ENCODE results near the gene RNF151. TPM values are rescaled to one million over a fixed set of nuclear protein-coding genes. Genes with fewer than 3 reads are reported as not detected.
"Not testable (repeated sequence)": the region's sequence is repeated elsewhere in the genome, so short reads cannot be mapped to it uniquely, and the experiment has no call there.

Gene RNF151
- total RNA-seq, 1 donor from 2014 or later = 0.27 TPM

DNA sequence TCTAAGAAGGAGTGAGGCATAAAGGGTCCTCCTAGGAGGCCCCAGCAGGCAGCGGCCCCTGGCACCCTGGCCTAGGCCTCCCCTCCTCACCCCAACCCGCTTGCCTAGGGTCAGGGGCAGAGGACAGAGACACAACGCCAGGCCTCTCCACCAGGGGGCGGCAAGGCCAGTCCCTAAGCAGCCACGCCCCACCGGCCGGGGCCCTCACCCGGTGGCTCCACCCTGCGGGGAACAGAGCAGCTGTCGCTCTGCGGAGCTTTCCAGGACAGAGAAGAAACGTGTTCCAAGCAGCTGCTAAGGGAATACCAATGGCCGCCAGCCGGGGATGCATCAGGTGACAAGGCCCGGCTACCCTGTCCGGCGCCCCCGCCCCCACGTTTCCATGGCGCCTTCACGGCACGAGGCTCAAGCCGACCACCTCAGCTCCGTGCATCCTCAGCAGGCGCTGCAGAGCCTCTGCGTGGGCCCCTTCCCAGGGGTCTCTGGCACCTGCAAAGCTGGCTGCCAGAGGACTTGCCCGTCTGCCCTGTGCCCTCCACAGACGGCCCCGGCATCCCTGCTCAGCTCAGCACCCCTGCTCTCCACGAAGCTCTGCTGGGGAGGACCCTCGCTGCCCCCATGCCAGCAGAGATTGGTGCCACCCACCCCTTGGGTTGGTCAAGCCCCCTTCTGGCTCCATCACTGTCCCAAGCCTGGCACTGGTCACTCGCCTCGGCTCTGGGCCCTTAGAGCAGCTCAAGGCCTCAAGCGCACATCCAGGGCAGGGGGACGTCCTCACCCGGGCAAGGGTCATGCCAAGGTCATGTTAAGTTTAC lies 37.4 kb downstream of the RNF151 start:
- intact Hi-C loops (cut with micrococcal nuclease) = no loop called here

DNA sequence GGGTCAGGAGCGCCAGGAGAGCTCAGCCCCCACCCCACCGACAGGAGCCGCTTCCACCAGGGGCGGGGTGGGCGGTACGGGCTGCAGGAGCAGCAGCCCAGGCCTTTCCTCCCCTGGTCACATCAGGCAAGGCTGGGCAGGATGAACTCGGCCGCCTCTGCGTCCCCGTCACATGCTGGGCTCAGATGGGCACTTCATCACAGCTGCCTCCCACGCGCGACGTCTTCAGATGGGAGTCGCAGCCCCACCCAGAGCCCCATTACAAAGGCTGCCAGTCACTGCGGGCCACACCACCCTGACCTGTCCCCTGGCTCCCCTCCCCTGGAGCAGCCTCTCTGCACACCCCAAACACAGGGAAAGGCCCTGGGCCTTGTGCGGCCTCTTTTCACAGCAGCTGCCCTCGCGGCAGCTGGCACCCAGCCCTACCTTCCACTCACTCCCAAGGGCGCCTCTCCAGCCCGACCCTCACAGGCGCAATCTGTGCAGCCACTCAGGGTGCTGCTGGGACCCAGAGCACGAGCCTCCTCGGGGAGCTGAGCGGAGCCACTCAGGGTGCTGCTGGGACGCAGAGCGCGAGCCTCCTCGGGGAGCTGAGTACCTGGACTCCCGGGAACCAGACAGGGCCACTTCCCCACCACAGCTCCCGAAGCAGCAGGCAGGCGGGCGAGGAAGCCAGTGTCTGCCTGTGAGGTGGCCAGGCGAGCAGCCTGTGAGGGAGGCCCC lies 38.3 kb downstream of the RNF151 start:
- intact Hi-C loops (cut with micrococcal nuclease) = loop anchor here (5.0 kb wide), 1 partner anchor 143 kb away; no protein-coding TSS in a partner anchor

DNA sequence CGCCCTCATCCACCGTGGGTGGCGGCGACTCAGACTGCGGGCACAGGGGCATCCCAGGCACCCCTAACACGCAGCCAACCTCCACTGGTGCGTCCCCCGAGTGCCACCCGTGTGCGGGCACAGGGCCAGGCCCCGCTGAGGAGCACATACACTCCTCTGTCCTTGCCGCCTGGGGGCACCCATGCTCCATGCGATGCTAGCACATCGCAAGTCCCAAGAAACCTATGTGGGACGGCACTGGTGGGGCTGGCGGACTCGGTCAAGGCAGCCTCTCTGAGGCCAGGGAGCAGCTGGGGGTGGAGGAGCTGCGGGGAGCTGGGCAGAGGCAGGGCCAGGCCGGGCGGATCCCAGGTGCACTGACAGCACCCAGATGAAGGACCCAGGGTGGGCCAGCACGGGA lies 39.0 kb downstream of the RNF151 start:
- intact Hi-C loops (cut with micrococcal nuclease) = loop anchor here (5.0 kb wide), 1 partner anchor 143 kb away; no protein-coding TSS in a partner anchor

DNA sequence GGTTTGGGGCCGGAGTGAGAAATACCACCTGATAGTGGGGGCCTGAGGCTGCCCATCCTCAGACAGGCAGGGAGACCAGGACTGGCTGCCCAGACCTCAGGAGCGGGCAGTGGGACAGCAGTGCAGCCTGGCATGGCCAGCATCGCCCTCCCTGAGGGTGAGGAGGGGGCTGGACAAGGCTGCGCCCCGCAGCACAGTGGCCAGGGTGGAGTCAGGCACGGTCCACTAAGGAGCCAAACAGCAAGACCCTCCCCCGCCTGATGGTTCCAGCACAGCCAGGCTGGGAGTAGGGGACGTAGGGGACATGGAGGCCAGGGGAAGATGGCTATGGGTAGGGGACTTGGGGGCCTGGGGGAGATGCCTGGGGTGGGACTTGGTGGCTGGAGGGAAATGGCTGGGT lies 39.7 kb downstream of the RNF151 start:
- intact Hi-C loops (cut with micrococcal nuclease) = loop anchor here (5.0 kb wide), 1 partner anchor 144 kb away; no protein-coding TSS in a partner anchor

DNA sequence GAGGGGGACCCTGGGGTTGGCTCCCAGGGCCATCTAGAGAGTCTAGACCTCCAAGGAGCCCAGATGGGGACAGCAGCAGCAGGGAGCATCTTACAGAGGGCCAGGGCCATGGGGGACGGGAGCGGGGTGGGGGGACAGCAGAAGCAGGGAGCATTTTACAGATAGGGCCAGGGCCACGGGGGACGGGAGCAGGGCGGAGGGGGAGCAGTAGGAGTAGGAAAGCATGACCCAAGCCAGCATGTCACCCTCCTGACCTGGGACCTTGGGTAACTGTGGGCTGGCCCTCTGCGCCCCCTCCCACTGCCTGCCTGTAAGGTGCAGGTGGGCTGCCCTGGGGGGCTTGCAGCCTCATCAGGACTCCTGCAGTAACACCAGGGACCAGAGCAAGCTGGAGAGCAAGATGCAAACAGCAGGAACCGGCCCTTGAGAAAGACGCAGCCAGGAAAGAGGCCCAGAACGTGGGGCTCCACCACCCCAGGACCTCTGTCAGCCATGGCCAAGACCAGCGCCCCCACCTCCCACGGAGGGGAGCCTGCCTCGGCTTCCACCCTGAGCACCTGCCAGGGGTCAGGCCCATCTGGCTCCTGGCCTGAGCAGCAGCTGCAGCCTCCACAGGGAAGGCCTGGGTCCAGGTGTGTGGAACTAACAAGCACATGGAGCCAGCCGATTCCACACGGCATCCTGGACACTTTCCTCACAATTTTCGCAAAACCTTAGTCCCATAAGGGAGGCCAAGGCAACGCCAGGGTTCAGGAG lies 40.6 kb downstream of the RNF151 start:
- intact Hi-C loops (cut with micrococcal nuclease) = loop anchor here (5.0 kb wide), 1 partner anchor 145 kb away; no protein-coding TSS in a partner anchor

DNA sequence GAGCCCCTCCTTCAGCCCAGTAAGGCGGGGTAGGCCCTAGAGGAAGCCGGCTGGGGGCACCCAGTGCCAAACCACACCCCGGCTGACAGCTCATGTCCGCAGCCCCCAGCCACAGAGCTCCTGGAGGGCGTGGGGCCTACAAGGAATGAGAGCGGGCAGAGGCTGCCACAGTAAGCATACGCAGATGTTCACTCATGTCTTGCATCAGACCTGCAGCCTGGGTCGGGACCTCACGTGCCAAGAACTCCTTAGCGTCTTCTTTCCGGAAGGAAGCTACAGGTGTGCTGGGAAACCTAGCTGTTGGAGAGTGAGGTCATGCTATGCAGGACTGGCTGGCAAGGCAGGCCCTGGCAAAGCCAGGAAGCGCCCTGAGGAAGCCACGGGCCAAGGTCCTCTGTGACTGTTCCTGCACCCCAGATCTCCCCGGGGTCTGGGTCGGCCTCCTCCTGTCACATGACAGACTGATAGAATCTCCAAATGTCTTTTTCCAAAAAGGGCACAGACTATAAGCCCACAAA lies 41.4 kb downstream of the RNF151 start:
- intact Hi-C loops (cut with micrococcal nuclease) = loop anchor here (2.0 to 5.0 kb wide), 4 partner anchors 23 to 215 kb away; partner anchors contain the start of genes E4F1, GFER and RPS2

DNA sequence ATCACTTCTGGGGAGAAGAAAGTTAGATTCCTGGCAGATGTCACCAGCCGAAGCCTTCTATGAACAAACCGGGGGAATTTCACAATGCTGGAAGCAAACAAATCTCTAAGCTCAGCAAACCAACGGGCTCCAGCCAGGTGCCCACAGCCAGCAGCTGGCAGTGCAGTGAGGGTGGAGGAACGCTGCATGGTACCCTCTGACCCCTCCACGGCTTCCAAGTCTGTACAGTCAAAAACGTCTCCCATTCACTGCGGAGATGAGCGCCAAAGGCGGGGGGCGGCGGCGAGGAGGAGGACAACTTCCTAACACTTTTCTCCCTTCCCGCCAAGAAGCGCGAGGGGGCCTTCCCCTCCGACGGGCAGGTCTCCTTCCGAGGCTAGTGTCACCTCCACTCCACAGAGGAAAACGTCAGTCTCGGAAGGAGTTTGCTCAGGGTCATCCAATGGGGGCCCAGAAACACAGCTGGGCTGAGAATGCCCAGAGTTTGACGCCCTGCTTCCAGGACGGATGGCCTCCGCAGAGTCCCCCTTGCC lies 42.0 kb downstream of the RNF151 start:
- intact Hi-C loops (cut with micrococcal nuclease) = loop anchor here (1.0 to 5.0 kb wide), 7 partner anchors 15 to 214 kb away; partner anchors contain the start of genes E4F1, GFER, NTHL1 and RPS2

DNA sequence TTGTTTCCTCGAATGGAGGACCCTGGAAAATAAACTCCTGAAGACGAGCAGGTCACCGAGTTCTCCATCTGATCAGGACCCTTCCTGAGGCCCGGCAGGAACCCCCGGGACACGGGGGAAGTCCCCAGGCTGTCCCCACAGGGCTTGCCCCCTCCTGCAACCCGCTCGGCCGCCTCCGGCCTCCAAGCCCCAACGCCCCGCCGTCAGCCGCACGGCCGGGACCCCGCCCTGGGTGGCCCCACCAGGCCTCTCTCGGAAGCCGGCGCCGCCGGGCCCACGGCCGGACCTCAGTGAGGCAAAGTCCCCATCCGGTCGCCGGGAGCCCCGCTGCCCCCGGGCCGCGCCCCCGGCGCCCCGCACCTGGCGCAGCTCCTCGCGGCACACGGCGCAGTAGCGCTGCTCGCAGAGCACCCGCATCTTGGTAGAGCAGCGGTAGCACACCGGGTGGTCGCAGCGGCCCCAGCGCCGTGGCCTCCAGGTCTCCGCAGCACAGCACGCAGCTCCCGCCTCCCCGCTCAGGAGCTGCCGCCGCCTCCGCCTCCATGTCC lies 42.6 kb downstream of the RNF151 start:
- intact Hi-C loops (cut with micrococcal nuclease) = loop anchor here (1.0 to 5.0 kb wide), 7 partner anchors 14 to 214 kb away; partner anchors contain the start of genes E4F1, GFER, NTHL1 and RPS2

DNA sequence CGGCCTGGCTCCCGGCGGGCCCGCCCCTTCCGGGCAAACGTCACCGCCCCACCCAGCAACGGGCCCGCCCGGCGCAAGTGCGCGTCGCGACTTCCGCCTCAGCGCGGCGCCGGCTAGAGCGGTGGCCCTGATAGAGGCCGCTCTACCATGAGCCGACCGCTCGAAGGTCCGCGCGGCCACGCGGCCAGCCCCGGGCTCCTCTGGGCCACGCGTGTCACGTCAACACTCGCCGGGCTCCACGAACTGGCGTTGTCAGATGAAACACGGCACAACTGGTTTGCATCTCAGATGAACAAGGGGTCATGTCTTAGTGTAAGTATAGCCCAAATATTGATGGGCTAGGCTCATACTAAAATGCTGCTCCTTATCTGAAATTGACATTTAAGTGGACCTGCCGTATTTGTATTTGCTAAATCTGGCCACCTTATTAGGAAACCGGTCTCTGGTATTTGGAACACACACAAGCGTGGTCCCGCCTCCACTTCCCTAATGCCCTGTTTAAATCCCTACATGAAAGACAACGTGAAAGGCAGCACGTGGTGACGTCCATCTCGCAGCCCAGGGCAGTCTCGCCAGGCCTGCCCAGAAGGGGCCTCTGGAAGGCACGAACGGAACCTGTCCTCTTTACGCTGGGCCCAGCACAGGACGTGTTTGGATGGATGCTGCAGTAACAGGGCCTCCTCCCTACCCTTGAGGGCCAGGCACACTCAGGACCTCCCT lies 43.3 kb downstream of the RNF151 start, which contains the start of gene ZNF598:
Gene ZNF598 (minus strand): TSS at position 31 of the 720 bp plus-strand sequence.
- intact Hi-C loops (cut with micrococcal nuclease) = loop anchor here (1.0 to 5.0 kb wide), 8 partner anchors 13 to 213 kb away; partner anchors contain the start of genes E4F1, GFER, NTHL1 and RPS2

DNA sequence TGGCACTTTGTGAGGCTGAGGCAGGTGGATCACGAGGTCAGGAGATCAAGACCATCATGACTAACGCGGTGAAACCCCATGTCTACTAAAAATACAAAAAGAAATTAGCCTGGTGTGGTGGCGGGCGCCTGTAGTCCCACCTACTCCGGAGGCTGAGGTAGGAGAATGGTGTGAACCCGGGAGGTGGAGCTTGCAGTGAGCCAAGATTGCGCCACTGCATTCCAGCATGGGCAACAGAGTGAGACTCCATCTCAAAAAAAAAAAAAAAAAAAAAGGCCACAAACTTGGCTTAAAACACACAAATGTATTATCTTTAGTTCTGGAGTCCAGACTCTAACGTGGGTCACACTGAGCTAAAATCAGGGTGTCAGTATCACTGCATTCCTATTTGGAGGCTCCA lies 45.1 kb downstream of the RNF151 start:
- intact Hi-C loops (cut with micrococcal nuclease) = not testable (repeated sequence)

DNA sequence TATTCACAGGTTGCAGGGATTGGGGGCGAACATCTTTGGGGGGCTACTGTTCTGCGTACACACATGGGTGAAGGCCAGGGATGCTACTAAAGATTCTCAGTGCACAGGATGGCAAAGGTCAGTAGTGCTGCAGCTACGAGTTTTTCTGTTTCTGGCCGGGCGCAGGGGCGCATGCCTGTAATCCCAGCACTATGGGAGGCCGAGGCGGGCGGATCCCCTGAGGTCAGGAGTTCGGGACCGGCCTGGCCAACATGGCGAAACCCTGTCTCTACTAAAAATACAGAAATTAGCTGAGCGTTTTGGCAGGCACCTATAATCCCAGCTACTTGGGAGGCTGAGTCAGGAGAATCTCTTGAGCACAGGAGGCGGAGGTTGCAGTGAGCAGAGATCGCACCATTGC lies 46.9 kb downstream of the RNF151 start:
- intact Hi-C loops (cut with micrococcal nuclease) = no loop called here

DNA sequence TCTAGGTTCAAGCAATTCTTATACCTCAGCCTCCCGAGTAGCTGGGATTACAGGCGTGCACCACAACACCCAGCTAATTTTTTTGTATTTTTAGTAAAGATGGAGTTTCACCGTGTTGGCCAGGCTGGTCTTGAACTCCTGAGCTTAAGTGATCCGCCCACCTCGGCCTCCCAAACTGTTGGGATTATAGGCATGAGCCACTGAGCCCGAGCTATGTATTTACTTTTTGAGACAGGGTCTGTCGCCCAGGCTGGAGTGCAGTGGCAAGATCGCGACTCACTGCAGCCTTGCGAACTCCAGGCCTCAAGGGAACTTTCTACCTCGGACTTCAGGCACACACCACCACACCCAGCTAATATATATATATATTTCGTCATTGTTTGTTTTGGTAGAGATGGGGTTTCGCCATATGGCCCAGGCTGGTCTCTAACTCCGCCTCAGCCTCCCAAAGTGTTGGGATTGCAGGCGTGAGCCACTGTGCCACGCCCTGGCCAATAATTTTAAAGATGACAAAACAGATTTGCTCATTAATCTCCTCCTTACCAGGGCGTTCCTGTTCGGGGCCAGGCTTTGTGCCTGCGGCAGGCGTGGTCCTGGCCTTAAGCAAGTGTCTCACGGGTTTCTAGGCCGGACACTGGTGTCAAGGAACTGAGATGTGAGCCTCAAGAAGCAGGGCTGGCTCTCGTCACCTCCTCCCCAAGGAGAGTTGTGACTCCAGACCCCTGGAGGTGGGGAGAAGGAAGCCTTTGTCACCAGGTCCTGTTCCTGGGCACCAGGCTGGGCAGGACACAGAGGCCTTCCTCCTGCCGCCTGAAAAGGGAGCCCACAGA lies 48.7 kb downstream of the RNF151 start:
- intact Hi-C loops (cut with micrococcal nuclease) = no loop called here

DNA sequence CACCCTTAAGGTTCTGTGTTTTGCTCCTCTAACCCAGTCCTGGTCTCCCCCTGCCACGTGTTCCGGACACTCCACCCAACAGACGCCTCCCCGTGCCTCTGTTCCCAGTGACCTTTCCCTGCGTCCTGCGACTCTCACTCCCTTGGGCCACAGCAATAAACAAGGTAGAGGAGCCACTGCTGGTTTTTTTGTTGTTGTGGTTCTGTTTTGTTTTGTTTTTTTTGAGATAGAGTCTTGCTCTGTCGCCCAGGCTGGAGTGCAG lies 49.2 kb downstream of the RNF151 start:
- intact Hi-C loops (cut with micrococcal nuclease) = no loop called here

DNA sequence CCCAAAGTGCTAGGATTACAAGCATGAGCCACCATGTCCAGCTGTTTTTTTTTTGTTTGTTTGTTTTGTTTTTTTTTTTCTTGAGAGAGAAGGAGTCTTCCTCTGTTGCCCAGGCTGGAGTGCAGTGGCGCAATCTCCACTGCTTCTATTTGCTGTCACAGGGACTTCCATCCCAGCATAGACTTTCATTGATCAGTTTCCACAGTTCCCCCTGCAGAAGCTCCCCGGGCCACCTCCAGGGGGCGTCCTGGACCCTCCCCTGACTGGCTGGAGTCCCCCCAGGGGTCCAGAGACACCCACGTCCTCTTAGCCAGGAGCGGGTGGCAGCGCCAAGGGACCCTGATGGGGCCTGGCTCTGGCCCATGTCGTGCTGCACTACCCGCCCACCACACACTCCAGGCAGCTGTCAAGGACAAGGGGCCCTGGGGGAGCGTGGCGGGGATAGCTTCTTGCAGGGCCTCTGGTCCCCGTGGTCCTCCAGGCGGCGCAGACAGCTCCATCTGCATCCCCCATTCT lies 49.8 kb downstream of the RNF151 start:
- intact Hi-C loops (cut with micrococcal nuclease) = no loop called here

Other genes with a start within 250 kb of the RNF151 start
- gene NME3, start 195.3 kb upstream of the RNF151 start, total RNA-seq = 52.0 and 56.9 TPM in 2 replicates
- 39.9 and 44.4 TPM in 2 replicates for gene EME2, start 194.0 kb upstream of the RNF151 start, total RNA-seq
- gene MRPS34, start 193.7 kb upstream of the RNF151 start, total RNA-seq = 112 and 118 TPM in 2 replicates
- gene SPSB3, start 184.3 kb upstream of the RNF151 start, total RNA-seq = 37.3 TPM in 2 replicates
- gene NUBP2, start 183.9 kb upstream of the RNF151 start, total RNA-seq = 52.9 and 53.7 TPM in 2 replicates
- 0.22 TPM in 2 replicates for gene IGFALS, start 173.2 kb upstream of the RNF151 start, total RNA-seq
- gene HAGH, start 140.0 kb upstream of the RNF151 start, total RNA-seq = 50.5 and 50.9 TPM in 2 replicates
- 10.1 and 12.4 TPM in 2 replicates for gene FAHD1, start 139.7 kb upstream of the RNF151 start, total RNA-seq
- not detected in 2 replicates for gene MEIOB, start 94.7 kb upstream of the RNF151 start, total RNA-seq
- not detected in 2 replicates for gene HS3ST6, start 48.4 kb upstream of the RNF151 start, total RNA-seq
- gene MSRB1, start 23.7 kb upstream of the RNF151 start, total RNA-seq = 24.4 and 26.6 TPM in 2 replicates
- not detected in 2 replicates for gene RPL3L, start 12.2 kb upstream of the RNF151 start, total RNA-seq
- gene NDUFB10, start 7.3 kb upstream of the RNF151 start, total RNA-seq = 118 and 120 TPM in 2 replicates
- gene RPS2, start 2.0 kb upstream of the RNF151 start, total RNA-seq = 2,266 and 2,280 TPM in 2 replicates
- gene TBL3, start 5.2 kb downstream of the RNF151 start, total RNA-seq = 36.2 and 39.6 TPM in 2 replicates
- 0.37 and 0.61 TPM in 2 replicates for gene NOXO1, start 14.6 kb downstream of the RNF151 start, total RNA-seq
- gene GFER, start 17.3 kb downstream of the RNF151 start, total RNA-seq = 26.4 and 32.7 TPM in 2 replicates
- gene SYNGR3, start 23.1 kb downstream of the RNF151 start, total RNA-seq = 20.8 and 23.2 TPM in 2 replicates
- gene ZNF598, start 43.0 kb downstream of the RNF151 start, total RNA-seq = 71.1 and 73.9 TPM in 2 replicates
- gene NPW, start 52.9 kb downstream of the RNF151 start, total RNA-seq = 0.37 and 1.1 TPM in 2 replicates
- 1.9 and 2.4 TPM in 2 replicates for gene NHERF2, start 60.0 kb downstream of the RNF151 start, total RNA-seq
- gene NTHL1, start 81.0 kb downstream of the RNF151 start, total RNA-seq = 24.2 and 31.1 TPM in 2 replicates
- 130 and 131 TPM in 2 replicates for gene TSC2, start 81.1 kb downstream of the RNF151 start, total RNA-seq
- gene PKD1, start 169.0 kb downstream of the RNF151 start, total RNA-seq = 77.2 and 78.4 TPM in 2 replicates
- gene RAB26, start 181.8 kb downstream of the RNF151 start, total RNA-seq = 0.44 TPM in 1 of 2 replicates, not detected in the other
- 56.7 and 57.3 TPM in 2 replicates for gene TRAF7, start 188.9 kb downstream of the RNF151 start, total RNA-seq
- 0.05 TPM in 2 replicates for gene CASKIN1, start 229.7 kb downstream of the RNF151 start, total RNA-seq
- gene MLST8, start 238.6 kb downstream of the RNF151 start, total RNA-seq = 36.8 and 38.3 TPM in 2 replicates
- gene BRICD5, start 244.0 kb downstream of the RNF151 start, total RNA-seq = 7.6 and 12.5 TPM in 2 replicates
- 22.3 and 24.0 TPM in 2 replicates for gene PGP, start 248.0 kb downstream of the RNF151 start, total RNA-seq